Astrocyte of the spinal cord (primary cell): Measurements from ENCODE around the gene INPP5E.

Experiments used
- DNase-seq: peaks from one replicate; pipeline ENCODE4 v3.0.0; 2011; ENCODE audit warnings: low read depth, low spot score
- H3K4me3 ChIP-seq: 2 replicates; pipeline ENCODE4 v1.5.1; 2011; ENCODE audit warnings: low read depth, mild to moderate bottlenecking, low read length, moderate library complexity
- in situ Hi-C: cut with HindIII; loops from 2 replicates; pipeline ENCODE4 v1.10.0; 2017; ENCODE audit warnings: low sequenced_read_pairs
- TF ChIP-seq, protein P1 (sequence below): IDR thresholded peaks from 2 replicates; pipeline ENCODE4 v1.5.1; 2012; ENCODE audit warnings: low read depth, mild to moderate bottlenecking, low read length, inconsistent platforms

The INPP5E gene

DNA sequence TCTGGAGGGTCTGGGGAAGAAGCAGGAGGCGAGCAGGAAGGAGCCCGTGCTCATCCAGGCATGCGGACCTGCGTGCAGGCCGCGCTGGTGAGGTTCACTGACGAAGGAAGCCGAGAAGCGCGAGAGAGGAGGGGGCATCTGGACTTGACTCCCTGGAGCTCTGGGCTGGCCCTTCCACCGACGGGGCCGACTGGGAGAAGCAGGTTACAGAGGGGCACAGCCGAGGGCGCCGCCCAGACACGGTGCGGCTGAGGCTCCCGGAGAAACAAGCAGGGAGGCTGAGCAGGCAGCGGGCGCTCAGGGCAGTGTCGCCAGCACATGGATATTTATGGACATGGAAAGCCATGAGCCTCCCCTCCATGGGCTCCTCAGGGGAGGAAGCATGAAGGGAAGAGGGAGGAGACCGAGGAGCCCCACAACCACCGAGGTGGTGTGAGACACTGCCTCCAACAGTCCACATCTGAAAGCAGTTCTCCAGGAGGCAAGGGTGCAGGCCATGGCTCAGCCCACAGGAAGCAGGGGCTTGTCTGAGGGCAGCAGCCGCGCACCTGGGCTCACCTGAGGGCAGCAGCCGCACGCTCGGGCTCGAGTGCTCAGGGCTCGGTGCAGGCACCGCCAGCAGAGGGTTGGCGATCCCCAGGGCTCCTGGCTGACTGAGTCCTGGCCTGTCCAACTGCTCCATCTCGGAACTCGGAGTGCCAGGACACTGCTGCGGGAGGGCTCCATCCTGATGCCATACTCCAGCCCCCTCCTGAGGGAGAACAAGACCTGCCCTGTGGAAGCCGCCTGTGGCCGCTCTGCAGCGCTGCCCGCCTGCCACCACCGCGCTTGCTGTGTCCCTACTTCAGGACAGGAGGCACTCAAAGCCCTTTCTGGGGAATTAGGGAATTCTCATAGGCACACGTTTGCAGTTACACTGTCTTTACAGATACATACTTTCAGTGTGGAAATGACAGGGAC lies 15.7 kb upstream of the INPP5E start:
- in situ Hi-C loops: no loop called here
- DNase-seq: no peak
- TF ChIP-seq, protein P1, sequence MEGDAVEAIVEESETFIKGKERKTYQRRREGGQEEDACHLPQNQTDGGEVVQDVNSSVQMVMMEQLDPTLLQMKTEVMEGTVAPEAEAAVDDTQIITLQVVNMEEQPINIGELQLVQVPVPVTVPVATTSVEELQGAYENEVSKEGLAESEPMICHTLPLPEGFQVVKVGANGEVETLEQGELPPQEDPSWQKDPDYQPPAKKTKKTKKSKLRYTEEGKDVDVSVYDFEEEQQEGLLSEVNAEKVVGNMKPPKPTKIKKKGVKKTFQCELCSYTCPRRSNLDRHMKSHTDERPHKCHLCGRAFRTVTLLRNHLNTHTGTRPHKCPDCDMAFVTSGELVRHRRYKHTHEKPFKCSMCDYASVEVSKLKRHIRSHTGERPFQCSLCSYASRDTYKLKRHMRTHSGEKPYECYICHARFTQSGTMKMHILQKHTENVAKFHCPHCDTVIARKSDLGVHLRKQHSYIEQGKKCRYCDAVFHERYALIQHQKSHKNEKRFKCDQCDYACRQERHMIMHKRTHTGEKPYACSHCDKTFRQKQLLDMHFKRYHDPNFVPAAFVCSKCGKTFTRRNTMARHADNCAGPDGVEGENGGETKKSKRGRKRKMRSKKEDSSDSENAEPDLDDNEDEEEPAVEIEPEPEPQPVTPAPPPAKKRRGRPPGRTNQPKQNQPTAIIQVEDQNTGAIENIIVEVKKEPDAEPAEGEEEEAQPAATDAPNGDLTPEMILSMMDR: no peak
- H3K4me3 ChIP-seq: no peak overlapping the region

DNA sequence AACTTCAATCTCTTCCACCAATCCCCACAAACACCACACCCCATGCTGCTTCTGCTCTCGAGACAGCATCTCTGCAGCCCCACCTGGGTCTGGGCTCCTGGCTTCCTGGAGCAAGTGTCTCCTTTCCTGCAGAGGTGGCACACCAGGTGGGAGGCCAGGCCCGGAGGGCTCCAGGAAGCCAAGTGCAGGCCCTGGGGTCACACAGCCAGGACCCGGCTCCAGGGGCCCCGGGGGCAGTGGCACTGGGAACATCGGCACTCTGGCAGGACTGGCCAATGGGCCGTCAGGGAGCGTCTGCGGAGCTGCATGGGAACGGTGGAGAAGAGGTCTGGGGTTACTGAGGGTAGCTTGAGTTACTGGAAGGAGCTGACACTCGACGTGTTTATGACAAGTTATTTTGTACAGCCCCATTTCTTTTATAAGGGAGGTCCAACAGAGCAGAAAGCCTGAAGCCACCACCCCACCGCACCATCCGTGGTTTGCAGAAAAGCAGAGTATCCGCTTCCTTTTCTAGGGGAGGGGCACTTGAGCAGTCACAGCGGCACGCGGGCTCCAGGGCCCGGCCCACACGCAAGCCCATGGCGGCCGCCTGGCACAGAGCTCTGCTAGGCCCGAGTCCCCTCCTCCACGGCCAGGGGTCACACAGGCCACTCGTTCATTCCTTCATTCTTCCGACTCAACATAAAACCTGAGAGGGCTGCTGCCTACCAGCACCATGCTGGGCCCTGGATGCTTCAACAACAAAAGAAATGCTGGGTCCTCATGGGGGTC lies 14.6 kb upstream of the INPP5E start:
- H3K4me3 ChIP-seq: no peak overlapping the region
- DNase-seq: no peak
- TF ChIP-seq, protein P1: no peak
- in situ Hi-C loops: no loop called here

DNA sequence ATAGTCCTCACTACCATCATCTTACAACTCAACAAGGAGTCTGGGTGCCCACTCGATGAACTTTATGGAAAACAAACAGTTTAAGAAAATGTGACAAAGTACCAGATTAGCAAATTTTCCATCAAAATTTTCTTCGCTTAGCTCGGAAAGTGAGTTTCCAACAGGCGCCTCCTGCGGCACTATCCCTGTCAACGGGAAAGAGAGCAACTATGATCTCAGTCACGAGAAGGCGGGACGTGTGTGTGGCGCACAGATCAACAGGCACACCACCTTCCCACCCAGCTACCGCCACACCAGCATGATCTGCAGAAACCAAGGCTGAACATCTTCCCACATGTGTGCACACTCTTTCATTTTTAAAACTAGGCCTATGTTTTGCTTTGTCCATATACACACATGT lies 13.7 kb upstream of the INPP5E start:
- TF ChIP-seq, protein P1: no peak
- in situ Hi-C loops: no loop called here
- DNase-seq: no peak
- no peak overlapping the region for H3K4me3 ChIP-seq

DNA sequence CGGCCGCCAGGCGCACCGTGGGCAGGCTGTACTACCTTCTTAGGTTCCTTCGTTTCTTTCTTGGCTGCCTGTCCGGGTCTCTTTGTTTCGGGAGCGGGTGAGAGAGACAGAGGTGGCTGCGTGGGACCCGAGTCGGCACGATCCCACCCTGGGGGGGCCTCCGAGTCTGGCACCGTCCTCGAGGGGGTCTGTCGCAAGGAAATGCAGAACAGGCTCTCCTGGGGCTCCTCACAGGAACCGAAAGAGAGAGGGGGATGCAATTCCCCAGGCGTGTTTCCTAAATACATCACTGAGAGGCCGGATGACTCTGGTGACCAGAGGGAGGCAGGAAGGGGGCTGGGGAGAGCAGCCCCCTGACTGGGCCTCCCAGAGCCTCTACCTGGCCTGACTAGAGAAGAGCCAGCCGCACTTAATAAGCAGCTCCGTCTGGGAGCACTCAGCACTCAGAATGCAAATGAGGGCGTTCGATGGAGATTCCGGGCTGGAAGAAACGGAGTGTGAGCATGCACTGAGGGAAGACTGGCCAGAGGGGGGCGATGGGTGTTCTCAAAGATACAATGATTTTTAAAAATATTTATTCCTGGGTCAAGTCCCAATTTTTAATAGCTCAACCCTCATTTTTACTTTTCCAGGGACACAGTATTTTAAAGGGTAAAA lies 11.7 kb upstream of the INPP5E start:
- TF ChIP-seq, protein P1: peak; percentile 3
- no peak overlapping the region for H3K4me3 ChIP-seq
- in situ Hi-C loops: no loop called here
- no peak for DNase-seq

DNA sequence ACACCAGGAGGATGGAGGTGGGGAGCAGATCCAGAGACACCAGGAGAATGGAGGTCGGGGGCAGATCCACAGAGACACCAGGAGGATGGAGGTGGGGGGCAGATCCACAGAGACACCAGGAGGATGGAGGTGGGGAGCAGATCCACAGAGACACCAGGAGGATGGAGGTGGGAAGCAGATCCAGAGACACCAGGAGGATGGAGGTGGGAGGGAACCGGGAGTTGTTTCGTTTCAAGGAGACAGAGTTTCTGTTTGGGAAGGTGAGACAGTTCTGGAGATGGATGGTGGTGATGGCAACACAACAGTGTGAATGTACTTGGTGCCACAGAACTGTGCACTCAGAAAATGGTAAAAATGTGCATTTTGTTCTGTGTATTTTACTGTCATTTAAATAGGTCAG lies 9.0 kb upstream of the INPP5E start:
- H3K4me3 ChIP-seq: no peak overlapping the region
- TF ChIP-seq, protein P1: no peak
- DNase-seq: no peak
- in situ Hi-C loops: no loop called here

DNA sequence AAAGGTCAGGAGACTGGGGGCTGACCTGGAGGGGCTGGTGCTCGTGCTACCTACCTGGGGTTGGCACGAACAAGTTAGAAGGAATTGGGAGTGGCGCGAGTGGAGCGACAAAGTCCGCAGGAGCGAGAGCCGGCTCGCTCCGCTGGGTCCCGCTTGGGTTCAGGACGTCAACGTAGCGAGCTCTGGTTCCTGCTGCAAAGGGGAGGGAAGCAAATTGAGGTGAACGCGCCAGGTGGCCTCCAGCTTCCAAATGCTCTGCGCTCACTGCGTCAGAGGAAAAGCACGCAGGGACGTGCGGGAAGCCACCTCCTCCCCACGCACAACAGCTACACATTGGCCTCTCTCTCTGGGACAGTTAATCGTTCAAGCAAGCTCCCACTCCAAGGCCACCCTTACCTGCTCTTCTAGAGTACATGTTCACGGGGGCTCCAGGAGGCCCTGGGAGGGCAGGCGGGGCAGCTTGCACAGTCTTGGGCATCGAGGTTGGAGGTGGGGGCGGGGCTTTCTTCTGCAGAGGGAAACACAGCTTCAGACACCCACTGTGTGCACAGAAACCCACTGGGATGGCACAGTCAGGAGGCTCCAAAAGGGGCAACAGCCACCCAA lies 7.6 kb upstream of the INPP5E start:
- TF ChIP-seq, protein P1: no peak
- DNase-seq: no peak
- in situ Hi-C loops: no loop called here
- no peak overlapping the region for H3K4me3 ChIP-seq
